GM19372 (cell line): ENCODE data around the gene CXCL12.

Experiments used
- ATAC-seq: cut with Tn5 transposase; IDR thresholded peaks from one replicate; pipeline ENCODE4 v1.9.1; 2021; ENCODE audit warnings: mild to moderate bottlenecking, low read depth, moderate library complexity; ENCODE audit not compliant: unreplicated experiment

CXCL12 gene

DNA sequence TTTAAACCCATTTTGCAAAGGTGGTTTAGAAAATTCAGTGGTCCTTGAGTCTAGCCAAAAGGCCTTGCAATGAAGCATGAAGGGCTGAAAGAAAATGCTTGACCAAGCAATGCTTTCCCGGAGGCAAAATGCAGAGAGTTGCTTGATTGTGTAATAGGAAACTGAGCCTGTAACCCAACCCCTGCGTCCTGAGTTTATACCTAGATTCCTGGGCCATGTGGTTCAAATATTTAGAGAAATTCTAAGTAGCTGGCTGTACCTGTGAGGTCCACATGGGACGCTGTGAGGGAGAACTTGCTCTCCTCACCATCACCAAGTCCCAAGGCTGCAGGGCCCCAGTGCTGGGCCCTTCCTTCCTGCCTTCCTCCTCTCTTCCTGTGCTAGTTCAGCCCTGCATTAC lies 45.7 kb downstream of the CXCL12 start:
- ATAC-seq: no peak

DNA sequence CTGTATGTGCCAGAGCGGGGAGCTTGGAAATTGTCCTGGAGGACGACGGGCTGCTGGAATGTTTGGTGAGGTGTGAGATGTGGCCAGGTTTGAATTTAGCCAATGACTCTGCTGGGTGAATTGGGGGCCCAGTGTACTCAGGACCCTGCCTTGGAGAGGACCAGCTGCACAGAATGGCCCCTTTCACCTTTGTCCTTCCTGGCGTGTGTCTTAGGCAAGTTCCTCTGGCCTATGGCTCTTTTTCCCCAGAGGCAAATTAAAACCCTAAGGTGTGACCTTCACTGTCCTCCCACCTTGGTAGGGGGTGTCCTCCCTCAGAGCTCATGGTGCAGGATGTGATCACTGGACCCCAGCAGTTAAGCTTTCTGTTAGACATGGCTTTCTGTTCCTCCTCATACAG lies 47.8 kb downstream of the CXCL12 start:
- ATAC-seq: no peak

DNA sequence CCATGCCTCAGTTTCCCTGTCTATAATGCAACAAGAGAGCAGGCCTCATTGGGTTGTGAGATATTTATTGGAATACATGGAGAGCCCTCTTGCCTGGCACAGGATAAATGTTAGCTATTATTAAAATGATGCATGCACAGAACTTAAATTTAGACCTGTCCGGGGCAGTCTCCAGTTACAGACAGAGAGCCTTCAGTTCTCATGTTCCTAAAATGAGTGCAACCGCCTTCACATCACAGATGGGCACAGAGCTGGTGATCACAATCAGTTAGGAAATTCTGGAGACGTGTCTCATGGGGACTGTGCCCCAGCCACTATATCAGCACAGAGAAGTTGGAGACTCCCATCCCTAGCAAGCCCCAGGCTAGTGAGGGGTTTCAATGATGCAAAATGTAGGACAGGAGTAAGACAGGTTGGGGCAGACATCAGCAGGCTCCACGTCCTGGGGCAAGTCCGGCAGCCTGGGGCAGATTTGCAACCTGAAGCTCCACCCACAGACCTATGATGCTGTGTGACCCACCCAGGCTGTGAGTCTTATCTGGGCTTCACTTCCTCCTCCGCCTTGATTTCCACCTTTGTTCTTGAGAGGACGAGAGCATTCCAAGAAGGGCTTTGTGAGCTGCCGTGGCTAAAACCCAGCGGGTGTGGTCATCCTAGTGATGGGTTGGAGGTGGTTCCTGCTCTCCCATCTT lies 49.4 kb downstream of the CXCL12 start:
- ATAC-seq: no peak

DNA sequence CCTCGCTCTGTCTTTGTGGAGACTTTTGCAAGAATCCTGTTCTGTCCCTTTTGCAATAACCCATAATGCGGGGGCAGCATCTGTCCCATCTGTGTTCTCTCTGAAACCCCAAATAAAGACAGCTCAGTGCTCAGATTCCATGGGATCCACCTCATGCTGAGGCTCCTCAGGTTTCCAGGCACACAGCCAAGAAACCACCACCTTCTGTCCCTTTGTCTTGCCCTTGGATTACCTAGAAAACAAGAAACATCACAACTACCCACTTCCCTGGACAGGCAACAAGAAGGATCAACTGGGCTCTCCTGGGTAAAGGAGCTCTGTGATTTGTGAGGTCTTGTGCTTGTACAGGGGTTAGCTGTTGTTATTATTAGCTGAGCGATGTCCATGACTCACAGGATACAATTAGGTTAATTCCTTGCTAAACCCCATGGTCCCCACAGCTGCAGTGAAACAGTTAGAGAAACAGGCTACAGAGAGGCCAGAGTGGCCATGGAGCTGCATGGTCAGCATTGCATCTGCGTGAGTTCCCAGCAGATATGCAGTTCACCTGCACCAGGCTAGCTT lies 50.2 kb downstream of the CXCL12 start:
- no peak for ATAC-seq

DNA sequence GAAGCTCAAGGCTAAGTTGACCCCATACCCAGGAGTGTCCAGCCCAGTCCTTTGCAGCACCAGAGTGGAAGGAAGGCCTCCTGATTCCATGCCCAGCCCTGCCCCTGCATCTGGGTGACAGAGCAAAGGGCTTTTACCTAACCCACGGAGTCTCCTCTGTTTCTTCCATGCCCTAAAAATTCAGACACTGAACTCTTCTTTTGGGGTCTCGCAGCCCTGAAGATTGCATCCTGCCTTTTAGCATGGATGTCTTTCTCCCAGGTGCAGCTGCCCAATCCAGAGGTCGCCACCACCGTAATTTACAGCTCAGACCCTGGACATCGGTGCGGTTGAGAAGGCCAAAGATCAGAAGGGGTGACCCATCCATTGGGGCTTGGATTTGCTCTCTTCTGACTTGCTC lies 50.8 kb downstream of the CXCL12 start:
- no peak for ATAC-seq

DNA sequence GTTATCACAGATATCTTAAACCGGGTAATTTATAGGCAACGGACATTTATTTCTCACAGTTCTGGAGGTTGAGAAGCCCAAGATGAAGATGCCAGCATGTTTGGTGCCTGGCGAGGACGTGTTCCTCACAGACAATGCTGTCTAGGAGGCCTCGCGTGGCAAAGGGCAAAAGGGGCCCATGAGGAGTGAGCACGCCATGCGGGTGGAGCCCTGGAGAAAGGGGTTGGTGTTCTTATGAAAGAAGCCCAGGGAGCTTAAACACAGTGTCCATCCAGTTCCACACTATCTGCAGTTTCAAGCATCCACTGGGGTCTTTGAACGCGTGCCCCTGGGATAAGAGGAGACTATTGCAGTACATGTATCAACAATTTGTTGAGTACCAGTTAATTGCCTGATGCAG lies 51.4 kb downstream of the CXCL12 start:
- ATAC-seq: no peak

DNA sequence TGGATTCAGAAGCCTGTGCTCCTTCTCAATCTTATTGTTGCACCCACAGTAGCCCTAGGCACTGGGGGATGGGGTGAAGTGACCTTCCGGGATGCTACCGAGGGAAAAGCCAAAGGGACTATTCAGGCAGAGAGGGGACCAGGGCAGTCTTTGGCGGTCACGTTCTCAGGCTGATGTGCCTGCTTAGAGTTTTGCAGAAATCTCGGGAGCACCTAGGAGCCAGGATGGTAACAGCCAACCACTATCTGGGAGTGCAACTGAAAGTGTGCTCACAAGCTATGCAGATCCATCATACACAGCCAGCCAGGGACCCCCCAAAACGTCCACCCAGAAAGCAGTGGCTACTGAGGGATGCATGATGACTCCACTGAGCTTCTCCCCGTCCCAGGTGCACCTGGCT lies 52.4 kb downstream of the CXCL12 start:
- no peak for ATAC-seq

DNA sequence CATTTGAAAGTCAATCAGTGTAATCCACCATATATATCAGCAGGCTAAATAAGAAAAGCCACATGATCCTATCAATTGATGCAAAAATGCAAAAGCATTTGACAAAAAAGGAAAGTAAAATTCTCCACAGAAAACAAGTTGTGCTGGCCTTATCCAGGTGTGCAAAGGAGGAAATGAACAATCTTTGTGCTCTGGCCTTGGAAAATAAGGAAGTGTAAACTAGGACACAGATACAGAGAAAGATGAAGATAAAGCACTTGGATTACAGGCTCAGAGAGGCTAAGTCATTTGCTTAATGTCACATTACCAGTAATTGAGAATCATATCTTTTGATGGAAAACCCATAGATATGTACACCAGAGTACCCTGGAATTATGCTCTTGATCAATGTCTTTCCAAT lies 54.5 kb downstream of the CXCL12 start:
- ATAC-seq: no peak

DNA sequence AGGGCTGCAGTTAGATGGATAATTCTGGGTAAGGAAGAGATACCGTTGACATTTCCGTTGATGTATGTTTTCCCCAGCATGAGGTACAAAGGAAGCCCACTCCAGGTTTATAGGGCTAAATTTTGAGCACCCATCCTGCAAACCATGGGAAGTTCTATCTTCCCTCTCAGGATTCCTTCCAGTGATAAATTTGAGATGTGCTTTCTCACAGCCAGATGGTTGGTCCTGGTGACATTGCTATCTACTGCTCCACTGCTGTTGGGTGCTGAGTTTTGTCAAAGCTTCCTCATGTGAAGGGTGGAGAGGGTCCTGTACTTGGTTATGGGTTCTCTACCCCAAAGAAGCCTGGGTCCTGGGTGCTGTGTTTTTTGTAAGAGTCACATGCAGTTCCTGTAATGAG lies 57.4 kb downstream of the CXCL12 start:
- ATAC-seq: no peak
